Breast epithelium (tissue), 3 donors: ENCODE data around the gene GLB1L2.

ENCODE experiments used
- POLR2A ChIP-seq: fragments of 450-650 bp; IDR thresholded peaks from one replicate; pipeline ENCODE4 v1.6.1; 2016; ENCODE audit warnings: antibody characterized with exemption, mild to moderate bottlenecking, moderate library complexity
- POLR2AphosphoS5 ChIP-seq, 3 donors: sonication (generic); formaldehyde crosslinking; IDR thresholded peaks; one replicate each; pipeline ENCODE4 v1.6.1; 2017; ENCODE audit warnings: antibody characterized with exemption in 3 of 3
- TF ChIP-seq, protein P1 (sequence below), 3 donors: fragments of 450-650 bp; IDR thresholded peaks; one replicate each; pipeline ENCODE4 v1.5.1; 2016 to 2017; ENCODE audit warnings: antibody characterized with exemption in 3 of 3, mild to moderate bottlenecking in 3 of 3, moderate library complexity in 3 of 3

DNA sequence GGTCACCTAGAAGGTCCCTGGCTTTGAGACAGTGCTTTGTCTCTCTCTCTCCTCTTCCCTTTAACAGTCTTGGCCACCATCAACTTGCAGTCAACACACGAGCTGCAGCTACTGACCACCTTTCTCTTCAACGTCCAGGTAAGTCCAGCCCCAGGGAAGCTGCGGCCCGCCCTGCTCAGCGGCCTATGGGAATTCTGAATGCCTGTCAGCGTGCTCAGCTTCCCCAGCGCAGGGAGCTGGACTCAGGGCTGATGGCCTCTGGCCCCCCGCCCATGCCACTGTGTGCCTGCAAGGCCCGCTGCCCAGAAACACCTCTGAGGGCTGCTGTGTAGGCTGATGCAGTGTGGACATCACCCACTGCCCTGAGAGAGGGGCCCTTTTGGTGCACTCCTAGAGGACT, 32.5 kb downstream of the GLB1L2 start:
- TF ChIP-seq POLR2A (no peak), POLR2AphosphoS5 (IDR thresholded peaks at IDR 0.05) (no peak)
- TF ChIP-seq, protein P1, sequence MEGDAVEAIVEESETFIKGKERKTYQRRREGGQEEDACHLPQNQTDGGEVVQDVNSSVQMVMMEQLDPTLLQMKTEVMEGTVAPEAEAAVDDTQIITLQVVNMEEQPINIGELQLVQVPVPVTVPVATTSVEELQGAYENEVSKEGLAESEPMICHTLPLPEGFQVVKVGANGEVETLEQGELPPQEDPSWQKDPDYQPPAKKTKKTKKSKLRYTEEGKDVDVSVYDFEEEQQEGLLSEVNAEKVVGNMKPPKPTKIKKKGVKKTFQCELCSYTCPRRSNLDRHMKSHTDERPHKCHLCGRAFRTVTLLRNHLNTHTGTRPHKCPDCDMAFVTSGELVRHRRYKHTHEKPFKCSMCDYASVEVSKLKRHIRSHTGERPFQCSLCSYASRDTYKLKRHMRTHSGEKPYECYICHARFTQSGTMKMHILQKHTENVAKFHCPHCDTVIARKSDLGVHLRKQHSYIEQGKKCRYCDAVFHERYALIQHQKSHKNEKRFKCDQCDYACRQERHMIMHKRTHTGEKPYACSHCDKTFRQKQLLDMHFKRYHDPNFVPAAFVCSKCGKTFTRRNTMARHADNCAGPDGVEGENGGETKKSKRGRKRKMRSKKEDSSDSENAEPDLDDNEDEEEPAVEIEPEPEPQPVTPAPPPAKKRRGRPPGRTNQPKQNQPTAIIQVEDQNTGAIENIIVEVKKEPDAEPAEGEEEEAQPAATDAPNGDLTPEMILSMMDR (IDR thresholded peaks at IDR 0.05), result no peak
